Suppressor macrophage treated with lipopolysaccharide for 4 hours (primary cell): Measurements from ENCODE around the gene ST6GAL1.
"Not testable (repeated sequence)": the region's sequence is repeated elsewhere in the genome, so short reads cannot be mapped to it uniquely, and the experiment has no call there.

Source experiments
- DNase-seq: peaks from one replicate; pipeline ENCODE4 v3.0.0-alpha.2; 2020

The ST6GAL1 gene

DNA sequence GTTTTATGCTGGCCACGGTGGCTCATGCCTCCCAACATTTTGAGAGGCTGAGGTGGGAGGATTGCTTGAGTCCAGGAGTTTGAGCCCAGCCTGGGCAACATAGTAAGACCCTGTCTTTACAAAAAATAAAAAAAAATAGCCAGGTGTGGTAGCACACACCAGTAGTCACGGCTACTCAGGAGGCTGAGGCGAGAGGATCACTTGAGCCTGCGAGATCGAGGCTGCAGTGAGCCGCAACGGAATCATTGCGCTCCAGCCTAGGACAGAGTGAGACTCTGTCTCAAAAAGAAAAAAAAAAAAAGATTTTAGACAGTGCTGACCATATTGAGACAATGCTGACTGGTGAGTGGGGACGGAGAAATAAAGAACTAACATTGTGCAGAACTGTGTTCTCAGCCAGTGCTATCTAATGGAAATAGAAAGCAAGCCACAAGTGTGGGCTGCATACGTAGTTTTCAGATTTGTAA is 67.2 kb downstream of the ST6GAL1 start:
- DNase-seq = peak; percentile 52

DNA sequence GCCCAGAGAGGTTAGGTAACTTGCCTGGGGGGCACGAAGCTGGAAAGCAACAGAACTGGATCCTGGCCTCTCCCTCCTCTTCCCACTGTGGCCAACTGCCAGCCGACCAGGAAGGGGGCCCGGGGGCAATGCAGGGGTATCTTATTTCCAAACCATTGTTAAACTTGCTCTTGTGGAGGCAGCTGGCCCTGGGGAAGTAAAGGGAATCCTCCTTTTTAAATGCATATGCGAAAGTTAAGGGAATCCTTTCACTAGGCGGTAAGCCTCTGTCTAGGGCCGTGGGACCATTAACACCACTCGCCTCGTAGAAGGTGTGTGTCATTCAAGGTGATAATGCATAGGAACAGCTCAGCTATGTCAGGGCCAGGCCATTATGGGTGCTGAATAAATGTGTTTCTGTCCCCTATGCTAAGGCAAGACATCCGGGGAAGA is 68.6 kb downstream of the ST6GAL1 start:
- no peak for DNase-seq

DNA sequence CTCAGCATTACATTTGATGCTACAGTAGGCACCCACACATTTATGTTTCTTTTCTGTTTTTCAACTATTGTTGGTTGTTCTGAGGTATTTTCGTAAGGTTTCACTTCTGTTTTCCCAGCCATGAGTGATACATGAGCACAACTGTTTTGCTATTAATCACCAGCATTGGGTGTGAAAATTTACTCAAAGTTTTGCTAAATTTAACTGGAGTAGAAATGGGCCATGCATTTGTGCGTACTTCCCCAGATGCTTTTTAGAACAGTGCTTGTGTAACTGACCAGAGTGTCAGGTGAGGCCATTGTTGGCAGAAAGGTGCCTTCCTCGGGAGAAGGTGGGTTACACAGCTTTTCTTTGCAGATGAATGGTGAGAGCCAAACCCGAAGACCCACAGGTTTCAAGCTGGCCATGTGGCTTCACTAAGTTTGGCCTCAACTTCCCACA is 70.4 kb downstream of the ST6GAL1 start:
- peak; percentile 88 for DNase-seq

DNA sequence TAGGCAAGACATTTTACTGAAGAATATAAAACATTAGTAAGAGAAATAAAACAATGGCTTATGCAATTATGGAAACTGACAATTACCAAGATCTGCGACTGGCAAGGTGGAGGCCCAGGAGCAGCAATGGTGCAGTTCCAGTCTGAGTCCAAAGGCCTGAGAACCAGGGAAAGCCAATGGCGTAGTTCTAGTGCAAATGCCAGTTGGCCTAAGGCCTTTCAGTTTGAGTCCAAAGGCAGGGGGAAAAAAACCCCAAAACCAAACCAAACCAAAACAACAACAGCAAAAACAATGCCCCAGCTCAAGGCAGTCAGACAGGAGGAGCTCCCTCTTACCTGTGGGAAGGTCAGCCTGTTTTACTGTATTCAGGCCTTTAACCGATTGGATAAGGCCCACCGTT is 72.6 kb downstream of the ST6GAL1 start:
- DNase-seq = no peak

DNA sequence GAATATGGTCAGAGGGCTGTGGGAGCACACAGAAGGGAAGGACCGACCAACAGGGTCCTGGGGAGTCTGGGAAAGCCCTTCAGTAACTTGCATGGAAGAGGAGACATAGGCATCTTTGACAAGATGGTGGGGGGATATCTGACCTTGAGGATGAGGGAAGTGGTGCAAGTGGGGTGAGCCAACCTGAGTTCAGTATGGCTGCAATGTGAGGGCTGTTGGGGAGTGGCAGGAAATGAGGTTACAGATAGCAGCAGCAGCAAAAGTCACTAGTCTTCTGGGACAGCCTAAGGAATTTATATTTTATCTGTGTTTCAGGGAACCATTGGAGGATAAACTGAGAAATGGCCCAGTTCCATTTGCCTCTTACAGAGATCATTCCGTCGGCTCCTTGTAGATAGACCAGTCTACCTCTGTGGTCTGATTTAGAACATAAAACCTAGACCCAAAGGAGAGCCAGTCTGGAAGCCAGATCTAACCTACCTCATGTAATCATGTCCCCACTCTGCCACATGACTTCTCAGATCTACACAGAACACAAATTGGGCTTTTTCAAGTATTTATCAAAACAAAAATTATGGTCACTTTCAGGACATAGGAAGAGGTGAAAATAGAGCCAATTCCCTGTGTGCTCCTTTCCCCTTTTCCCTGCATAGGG is 75.6 kb downstream of the ST6GAL1 start:
- DNase-seq = no peak

DNA sequence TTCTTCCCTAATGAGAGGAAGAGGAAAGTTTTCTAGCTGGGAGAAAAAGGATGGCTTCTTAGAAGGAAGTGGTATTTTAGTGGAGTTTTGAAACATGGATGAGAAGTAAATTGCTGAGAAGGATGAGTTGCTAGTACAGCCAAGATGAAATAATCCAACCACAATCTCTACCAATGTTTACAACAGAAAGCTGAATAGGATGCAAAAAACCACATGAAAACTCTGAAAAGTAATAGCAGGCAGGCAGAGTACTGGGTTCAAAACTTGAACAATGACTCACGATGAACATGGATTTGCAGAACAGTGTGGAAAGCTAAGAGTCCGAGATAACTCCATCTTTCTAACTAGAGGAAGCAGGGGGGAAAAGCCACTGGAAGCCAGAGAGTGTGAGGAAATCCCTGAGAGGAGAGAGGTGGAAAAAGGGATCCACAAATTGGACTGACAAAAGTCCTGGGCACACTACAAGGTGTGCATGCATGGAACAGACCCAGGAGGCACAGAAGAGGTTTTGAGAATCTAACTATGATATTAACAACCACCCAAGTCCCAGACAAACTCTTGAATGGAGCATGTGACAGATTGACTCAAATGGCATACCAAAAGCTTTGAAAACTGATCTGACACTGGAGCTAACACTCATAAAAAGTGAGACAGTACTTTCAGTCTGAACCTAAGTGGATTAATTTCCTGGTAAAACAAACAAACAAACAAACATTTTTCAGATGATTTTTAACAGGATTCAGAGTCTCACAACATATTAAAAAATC is 76.7 kb downstream of the ST6GAL1 start:
- DNase-seq = peak; percentile 68

DNA sequence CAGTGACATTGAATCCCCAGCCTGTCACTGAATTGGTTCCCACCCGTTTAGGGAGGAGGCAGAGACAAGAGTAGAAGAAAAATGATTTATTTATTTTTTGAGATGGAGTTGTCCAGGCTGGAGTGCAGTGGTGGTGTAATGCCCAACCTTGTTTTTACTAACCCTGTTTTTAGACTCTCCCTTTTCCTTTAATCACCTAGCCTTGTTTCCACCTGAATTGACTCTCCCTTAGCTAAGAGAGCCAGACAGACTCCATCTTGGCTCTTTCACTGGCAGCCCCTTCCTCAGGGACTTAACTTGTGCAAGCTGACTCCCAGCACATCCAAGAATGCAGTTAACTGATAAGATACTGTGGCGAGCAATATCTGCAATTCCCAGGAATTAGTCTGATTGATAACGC is 80.1 kb downstream of the ST6GAL1 start:
- not testable (repeated sequence) for DNase-seq

DNA sequence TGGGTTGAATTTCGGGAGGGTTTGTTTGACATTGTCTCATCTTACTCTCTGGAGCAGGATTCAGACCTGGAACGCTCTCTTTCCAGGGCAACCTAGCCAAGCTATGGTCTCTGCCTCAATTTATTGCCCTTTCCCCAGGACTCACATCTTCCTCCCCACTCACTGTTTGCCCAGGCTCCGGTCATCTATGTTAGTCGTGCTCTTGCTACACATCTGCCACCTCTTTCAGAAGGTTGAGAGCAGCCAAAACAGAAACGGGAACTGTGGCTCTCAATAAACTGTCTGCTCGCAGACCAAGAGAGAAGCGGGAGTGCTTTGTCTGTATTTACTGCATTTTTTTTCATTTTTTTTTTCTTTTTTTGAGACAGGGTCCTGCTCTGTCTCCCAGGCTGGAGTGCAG is 81.6 kb downstream of the ST6GAL1 start:
- DNase-seq = peak; percentile 88

DNA sequence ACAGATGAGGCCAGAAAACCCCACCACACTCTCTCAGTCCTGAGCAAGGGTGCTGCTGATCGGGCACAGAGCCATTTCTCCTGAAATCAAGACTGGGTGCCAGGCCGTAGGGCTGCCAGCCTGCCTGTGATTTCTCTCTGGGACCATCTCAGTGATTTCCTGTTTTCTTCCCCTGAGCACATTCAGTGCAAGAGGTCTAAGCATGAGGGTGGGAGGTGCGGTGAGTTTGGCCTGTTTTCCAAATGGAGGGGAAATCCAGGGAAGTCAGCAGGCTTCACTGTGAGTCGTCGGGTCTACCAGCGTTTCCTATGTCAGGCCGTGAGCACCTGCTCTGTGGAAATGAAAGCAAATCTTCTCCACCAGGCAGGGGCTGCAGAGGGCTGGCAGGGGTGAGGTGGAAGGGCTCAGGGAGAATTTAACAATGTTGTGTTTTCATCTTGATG is 82.3 kb downstream of the ST6GAL1 start:
- peak; percentile 72 for DNase-seq

DNA sequence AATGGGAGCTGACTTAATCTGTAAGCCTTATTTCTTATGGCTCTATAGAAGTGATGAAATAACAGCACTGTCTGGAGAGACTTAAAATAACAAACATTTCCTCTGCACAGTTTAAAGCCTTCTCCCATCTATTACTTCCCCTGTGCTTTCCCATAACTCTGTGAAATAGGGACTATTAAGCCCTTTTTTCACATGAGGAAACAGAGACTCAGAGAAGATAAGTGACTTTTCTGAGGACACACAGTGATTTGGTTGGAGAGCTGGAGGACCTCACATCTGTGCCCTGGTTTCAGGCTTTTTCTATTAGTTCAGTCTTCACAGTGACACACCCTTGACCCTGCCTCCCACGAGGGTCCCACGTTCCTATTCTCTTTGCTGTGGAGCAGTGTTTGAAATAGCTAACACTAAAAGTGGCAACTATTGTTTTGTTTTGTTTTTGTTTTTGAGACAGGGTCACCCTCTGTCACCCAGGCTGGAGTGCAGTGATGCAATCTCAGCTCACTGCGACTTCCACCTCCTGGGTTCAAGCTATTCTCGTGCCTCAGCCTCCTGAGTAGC is 82.9 kb downstream of the ST6GAL1 start:
- peak; percentile 64 for DNase-seq

DNA sequence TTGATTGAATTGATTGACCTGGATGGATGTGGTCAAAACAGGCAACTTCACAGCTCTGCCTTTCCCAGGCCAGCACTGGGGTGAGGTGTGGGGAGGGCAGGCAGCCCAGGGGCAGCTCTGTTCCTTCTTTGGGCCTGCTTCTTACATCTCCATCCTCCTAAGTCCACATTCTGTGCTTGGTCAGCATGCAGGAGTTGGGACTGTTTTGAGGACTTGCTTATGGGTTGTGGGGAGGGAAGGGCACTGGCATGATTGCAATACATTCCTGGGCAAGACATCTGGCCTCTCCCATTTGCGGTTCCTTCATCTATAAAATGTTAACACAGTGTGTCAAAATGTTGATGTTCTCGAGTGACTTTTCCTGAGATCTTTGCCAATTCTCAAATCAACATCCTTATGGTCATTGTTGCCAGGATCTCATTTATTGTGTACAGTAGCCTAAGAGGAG is 84.1 kb downstream of the ST6GAL1 start:
- DNase-seq = no peak

DNA sequence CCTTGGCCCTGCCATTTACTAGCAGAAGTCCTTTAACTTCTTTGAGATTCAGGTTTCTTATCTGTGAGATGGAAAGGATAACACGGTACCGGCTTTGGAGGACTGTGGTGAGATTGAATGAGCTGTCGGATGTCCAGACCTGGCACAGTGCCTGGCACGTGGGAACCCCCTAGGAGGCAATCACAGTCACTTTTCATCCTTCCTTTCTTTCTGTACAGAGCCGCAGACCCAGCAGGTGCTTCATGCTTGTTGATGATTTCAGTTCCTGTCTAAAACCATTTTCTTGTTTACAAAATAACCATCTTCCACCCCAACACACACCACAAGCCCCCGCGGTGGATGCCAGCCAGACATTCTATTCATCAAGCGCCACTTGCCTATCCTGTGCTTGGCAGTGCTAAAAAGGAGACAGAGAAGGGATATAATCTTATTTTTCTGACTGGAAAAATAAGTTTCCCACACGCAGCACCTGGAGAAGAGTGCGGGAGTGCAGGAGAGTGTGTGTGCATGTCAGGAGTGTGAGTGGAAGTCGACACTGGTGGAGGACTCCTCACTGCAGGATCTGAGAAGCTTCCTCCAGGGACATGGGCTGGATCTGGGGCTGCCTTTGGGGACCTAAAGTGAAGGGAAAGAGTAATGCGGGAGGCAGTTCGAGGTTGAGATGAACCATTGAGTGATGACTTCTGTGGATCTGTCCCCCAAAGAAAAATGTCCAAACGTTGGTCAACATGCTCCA is 85.7 kb downstream of the ST6GAL1 start:
- no peak for DNase-seq

DNA sequence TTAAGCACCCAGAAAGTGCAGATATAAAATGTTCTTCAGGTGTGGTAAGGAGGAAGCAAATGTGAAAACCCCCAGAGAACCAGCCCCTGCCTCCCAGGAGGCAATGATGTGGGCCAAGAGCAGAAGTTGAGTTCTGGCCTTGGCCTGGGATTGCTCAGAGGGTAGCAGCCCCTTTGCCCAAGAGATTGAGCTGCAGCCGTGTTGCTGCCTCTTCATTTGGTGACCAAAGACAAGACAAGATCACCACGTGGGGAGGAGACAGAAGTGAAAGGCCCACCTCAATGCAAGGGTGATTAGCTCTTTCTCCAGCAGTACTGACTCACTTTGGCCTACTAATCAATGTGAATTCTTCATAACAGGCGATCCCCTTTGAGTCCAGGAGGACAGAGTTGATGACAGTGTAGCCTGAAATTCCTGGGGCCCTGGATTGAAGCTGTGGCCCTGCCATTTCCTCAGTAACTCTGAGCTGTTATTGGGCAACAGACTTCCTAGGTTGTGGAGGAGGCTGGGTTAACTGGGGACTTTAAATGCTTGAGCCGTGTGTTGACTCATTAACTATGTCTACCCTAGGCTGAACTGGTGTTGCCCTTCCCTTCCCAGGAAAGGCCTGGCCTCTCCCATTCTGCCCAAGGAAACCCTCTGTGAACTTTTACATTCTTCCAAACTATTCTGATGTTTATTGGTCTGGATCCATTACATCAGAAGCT is 86.5 kb downstream of the ST6GAL1 start:
- DNase-seq = peak; percentile 85

DNA sequence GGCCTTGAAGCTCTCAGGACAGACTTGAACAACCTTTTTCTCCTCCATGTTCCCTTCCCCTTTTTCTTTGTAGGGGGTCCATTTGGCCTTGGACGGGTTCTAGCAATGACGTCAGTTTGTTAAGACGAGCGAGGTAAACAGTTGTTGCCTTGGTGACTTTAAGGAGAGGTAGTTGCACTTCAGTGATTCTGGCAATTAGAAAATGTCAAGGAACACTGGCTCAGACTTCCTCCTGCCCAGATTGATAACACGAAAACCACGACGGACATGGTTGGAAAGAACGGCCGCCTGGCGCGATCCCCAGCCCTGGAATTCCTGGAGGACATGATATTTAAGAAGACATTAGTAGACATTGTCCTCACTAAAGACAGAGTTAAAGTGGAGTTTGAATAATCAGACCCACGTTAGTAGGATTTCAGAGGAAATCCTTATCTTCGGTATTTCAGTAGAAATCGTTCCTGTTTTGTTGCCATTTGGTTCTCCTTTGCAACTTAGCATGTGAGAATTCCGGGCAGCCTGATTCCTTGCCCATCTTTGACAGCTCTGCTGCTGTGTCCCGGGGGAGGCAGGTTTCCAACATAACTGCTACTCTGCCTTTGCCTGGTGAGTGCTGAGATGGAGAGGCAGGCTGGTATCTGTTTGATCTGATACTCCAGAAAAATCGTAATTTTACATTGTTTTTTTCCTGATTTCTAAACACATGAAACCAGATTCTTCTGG is 87.3 kb downstream of the ST6GAL1 start:
- DNase-seq = no peak

DNA sequence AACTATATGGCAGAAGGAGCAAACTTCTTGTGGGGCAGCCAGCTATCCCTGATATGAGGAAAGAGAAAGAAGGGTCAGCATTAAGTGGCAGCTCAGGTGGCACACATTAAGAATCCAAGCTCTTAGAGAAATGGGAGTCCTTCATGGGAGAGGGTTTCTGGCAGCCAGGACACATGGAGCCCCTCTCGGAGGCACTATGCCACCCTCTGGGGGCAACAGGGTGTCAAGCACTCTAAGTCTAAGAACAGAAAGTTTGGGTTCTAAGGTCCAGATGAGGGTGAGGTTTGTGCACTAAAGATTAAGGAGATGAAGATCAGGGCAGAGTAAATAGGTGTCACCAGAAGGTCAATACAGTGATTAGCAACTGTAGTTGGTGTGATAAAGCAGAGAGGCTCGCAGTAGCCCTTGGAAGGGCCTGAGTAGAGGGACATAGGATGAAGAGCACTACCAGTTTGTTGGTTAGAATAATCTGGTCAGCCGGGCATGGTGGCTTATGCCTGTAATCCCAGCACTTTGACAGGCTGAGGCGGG is 89.3 kb downstream of the ST6GAL1 start:
- no peak for DNase-seq

DNA sequence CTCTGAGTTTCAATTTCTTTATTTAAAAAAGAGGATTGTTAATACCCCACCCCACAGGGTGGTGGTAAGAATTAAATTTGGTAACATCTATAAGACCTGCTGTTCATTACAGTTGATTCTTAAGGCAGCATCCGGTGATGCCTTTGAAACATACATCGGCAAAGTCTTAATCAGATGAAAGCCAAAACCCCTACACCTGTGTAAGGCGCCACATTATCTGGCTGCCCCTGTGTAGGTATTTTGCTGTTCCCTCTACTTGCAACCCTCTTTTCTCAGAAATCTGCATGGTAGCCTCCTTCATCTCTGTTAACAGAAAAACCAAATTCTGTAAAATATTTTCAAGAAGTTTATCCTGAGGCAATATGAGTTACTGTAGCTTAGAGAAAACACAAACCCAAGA is 90.0 kb downstream of the ST6GAL1 start:
- DNase-seq = no peak

DNA sequence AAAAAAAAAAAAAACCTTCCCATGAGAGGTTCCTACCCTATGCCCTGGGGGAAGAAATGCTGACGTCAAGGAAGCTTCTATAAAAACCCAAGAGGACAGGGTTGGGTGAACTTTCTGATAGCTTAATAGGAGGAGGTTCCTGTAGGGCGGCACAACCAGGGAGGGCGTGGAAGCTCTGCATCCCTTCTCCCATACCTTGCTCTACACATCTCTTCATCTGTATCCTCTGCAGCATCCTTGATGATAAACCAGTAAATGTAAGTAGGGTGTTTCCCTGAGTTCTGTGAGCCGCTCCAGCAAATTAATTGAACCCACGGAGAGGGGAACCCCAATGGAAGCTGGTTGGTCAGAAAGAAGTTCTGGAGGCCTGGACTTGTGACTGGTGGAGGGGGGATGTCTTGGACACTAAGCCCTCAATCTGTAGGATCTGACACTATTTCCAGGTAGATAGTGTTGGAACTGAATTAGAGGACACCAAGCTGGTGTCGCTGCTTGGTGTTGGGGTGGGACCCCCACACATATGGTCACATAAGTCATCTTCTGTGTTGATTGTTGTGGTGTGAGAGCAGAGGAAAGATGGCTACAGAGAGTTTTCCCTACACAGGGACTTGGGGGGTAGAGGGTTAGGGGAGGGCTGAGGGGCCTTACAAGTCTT is 91.5 kb downstream of the ST6GAL1 start:
- DNase-seq = no peak

DNA sequence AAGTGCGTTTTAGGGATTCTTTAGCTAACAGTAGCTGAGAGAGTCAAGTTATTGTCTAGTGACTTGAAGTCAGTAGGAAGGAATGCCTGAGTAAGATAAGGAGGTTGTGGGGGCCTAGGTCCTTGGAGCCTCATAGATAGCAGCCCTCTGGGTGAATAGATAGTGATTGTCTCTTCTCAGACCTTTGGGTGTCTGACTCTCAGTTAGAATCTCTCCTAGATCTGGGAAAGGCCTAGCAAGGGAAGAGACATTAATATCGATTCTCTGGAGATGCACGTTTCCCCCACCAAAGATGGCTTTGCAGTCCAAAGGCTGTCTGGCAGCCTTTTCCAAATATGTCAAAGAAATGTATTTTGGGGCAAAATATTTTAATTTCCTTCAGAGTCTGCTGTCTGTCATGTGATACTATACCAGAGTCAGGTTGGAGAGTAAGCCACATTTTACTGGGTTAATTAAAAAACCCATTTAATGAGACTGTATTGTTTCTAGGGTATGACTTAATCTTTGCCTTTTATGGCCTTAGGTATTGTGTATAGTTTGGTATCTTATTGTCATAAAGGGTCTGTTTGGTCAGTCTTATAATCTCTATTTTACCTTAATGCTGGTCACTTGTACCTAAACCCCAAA is 92.2 kb downstream of the ST6GAL1 start:
- no peak for DNase-seq

DNA sequence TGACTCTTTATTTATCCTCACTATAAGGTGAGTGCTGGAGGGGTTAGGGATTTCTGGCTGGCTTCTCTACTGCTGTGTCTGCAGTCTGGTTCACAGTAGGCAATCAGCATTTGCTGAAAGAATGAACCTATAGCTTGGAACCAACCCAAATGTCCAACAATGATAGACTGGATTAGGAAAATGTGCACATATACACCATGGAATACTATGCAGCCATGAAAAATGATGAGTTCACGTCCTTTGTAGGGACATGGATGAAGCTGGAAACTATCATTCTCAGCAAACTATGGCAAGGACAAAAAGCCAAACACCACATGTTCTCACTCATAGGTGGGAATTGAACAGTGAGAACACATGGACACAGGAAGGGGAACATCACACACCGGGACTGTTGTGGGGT is 93.0 kb downstream of the ST6GAL1 start:
- DNase-seq = not testable (repeated sequence)

DNA sequence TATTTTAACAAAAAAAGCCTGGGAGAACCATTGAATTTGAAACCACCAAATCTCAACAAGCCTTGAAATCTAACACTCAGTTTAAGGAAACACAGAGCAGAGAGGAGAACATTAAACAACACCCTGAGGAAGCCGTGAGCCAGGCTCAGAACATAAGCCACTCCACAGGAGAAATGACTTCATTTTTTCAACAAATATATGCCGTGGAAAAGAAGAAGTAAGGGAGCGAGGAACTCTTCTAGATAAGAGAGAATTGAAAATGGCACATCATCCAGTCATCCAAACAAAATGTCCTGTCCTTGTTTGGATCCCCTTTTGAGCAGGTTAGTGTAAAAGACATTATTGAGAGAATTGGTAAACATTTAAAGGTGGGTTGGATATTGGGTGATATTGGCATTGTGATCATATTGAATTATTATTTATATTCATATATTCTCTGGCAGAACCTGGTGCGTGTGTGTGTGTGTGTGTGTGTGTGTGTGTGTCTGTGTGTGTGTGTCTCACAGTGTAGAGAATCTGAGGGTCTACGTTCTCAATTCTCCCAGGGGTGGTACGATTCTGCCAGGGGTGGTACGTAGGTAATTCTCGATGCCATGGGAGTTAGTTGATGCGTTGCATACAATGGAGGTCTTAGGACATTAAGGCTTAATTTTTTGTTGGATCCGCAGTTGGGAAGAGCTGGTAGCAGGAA is 94.4 kb downstream of the ST6GAL1 start:
- peak; percentile 62 for DNase-seq
